ENCODE measurements around the gene COL4A2.
"Not testable (repeated sequence)": the region's sequence is repeated elsewhere in the genome, so short reads cannot be mapped to it uniquely, and the experiment has no call there.

- TF ChIP-seq CTCF (tag by site-specific recombination; IDR thresholded peaks at IDR 0.05); ZNF311 (tag by site-specific recombination; IDR thresholded peaks at IDR 0.05; ENCODE audit: borderline replicate concordance); ZNF24 (tag by site-specific recombination; IDR thresholded peaks at IDR 0.05); ZBTB8A (tag by site-specific recombination; IDR thresholded peaks at IDR 0.05); REST (tag by site-specific recombination; IDR thresholded peaks at IDR 0.05); ZNF138 (tag by site-specific recombination; IDR thresholded peaks at IDR 0.05; ENCODE audit: borderline replicate concordance); ATF2 (tag by site-specific recombination; IDR thresholded peaks at IDR 0.05; ENCODE audit: low read depth); ZNF23 (tag by site-specific recombination; IDR thresholded peaks at IDR 0.05; ENCODE audit: borderline replicate concordance): not testable (repeated sequence)
These were observed 6.6 kb downstream of the COL4A2 start for GRCh38 chr13:110313733-110314132.
